SJSA1 (cell line): ENCODE data around the gene HAGH. TPM values are rescaled to one million over a fixed set of nuclear protein-coding genes. Genes with fewer than 3 reads are reported as not detected.

Source experiments
- DNase-seq, 2 experiments: peaks; one replicate each; pipeline ENCODE4 v3.0.0-alpha.2; 2015 to 2020; ENCODE audit warnings: low spot score in 2 of 2, low read depth in 1 of 2
- H3K27ac ChIP-seq: fragments of 250-450 bp; sonication (Bioruptor Pico); 2 replicates; pipeline ENCODE4 v1.5.1; 2020; ENCODE audit warnings: mild to moderate bottlenecking, moderate library complexity
- H3K27me3 ChIP-seq: fragments of 250-450 bp; sonication (Bioruptor Pico); replicated peaks from 2 replicates; pipeline ENCODE4 v1.5.1; 2020; ENCODE audit warnings: mild to moderate bottlenecking, moderate library complexity
- H3K36me3 ChIP-seq: fragments of 250-450 bp; sonication (Bioruptor Pico); 2 replicates; pipeline ENCODE4 v1.5.1; 2020; ENCODE audit warnings: mild to moderate bottlenecking
- H3K4me1 ChIP-seq: fragments of 250-450 bp; sonication (Bioruptor Pico); replicated peaks from 2 replicates; pipeline ENCODE4 v1.6.1; 2021; ENCODE audit warnings: mild to moderate bottlenecking
- H3K4me3 ChIP-seq: fragments of 250-450 bp; sonication (Bioruptor Pico); 2 replicates; pipeline ENCODE4 v1.5.1; 2020; ENCODE audit warnings: mild to moderate bottlenecking
- H3K9me3 ChIP-seq: fragments of 250-450 bp; sonication (Bioruptor Pico); replicated peaks from 2 replicates; pipeline ENCODE4 v1.5.1; 2020; ENCODE audit warnings: mild to moderate bottlenecking
- total RNA-seq: library from RNA; depleted of rRNA; stranded (reverse); fragments of >200 nt; shearing (Covaris generic); gene quantifications from 2 replicates; pipeline ENCODE4 v1.2.3, GENCODE V29; 2014; rRNA removed

HAGH gene
- total RNA-seq, 1 experiment from 2014 or later, result 65.3 TPM

- no peaks in the 10 kb centered on the region for H3K9me3 ChIP-seq
Measured at GRCh38 chr16:1757714-1758461, 68.7 kb downstream of the HAGH start.

More at GRCh38 chr16:1757714-1758461, 68.7 kb downstream of the HAGH start:
- Histone ChIP-seq H3K4me1 (no peaks in the 10 kb centered on the region), H3K4me3 (no peak overlapping the region), H3K36me3 (peaks cover 80% of the 10 kb centered on the region), H3K27me3 (no peaks in the 10 kb centered on the region), H3K27ac (no peak overlapping the region)
- no peak for DNase-seq

Other genes with a start within 250 kb of the HAGH start
- gene IFT140, start 214.8 kb downstream of the HAGH start, total RNA-seq, result 5.4 and 5.9 TPM in 2 replicates
- 9.0 and 10.3 TPM in 2 replicates for gene CRAMP1, start 214.5 kb downstream of the HAGH start, total RNA-seq
- gene JPT2, start 148.5 kb downstream of the HAGH start, total RNA-seq, result 180 and 352 TPM in 2 replicates
- 26.5 and 43.2 TPM in 2 replicates for gene MAPK8IP3, start 120.6 kb downstream of the HAGH start, total RNA-seq
- gene NME3, start 55.3 kb downstream of the HAGH start, total RNA-seq, result 19.9 and 27.1 TPM in 2 replicates
- 6.9 and 7.7 TPM in 2 replicates for gene EME2, start 54.0 kb downstream of the HAGH start, total RNA-seq
- gene MRPS34, start 53.7 kb downstream of the HAGH start, total RNA-seq, result 132 and 178 TPM in 2 replicates
- gene SPSB3, start 44.3 kb downstream of the HAGH start, total RNA-seq, result 19.9 and 21.1 TPM in 2 replicates
- gene NUBP2, start 43.9 kb downstream of the HAGH start, total RNA-seq, result 117 and 127 TPM in 2 replicates
- not detected in 2 replicates for gene IGFALS, start 33.1 kb downstream of the HAGH start, total RNA-seq
- gene FAHD1, start 381 bp upstream of the HAGH start, total RNA-seq, result 38.8 and 90.3 TPM in 2 replicates
- not detected in 2 replicates for gene MEIOB, start 45.3 kb upstream of the HAGH start, total RNA-seq
- not detected in 2 replicates for gene HS3ST6, start 91.6 kb upstream of the HAGH start, total RNA-seq
- gene MSRB1, start 116.4 kb upstream of the HAGH start, total RNA-seq, result 13.9 and 21.3 TPM in 2 replicates
- gene RPL3L, start 127.9 kb upstream of the HAGH start, total RNA-seq, result not detected in 2 replicates
- 273 and 292 TPM in 2 replicates for gene NDUFB10, start 132.7 kb upstream of the HAGH start, total RNA-seq
- gene RPS2, start 138.0 kb upstream of the HAGH start, total RNA-seq, result 2,199 and 2,611 TPM in 2 replicates
- not detected in 2 replicates for gene RNF151, start 140.0 kb upstream of the HAGH start, total RNA-seq
- 68.0 and 156 TPM in 2 replicates for gene TBL3, start 145.2 kb upstream of the HAGH start, total RNA-seq
- gene NOXO1, start 154.6 kb upstream of the HAGH start, total RNA-seq, result 0.16 TPM in 1 of 2 replicates, not detected in the other
- 26.9 and 31.8 TPM in 2 replicates for gene GFER, start 157.4 kb upstream of the HAGH start, total RNA-seq
- 1.8 and 7.3 TPM in 2 replicates for gene SYNGR3, start 163.1 kb upstream of the HAGH start, total RNA-seq
- 13.5 and 20.4 TPM in 2 replicates for gene ZNF598, start 183.0 kb upstream of the HAGH start, total RNA-seq
- not detected in 2 replicates for gene NPW, start 193.0 kb upstream of the HAGH start, total RNA-seq
- 50.2 and 57.3 TPM in 2 replicates for gene NHERF2, start 200.1 kb upstream of the HAGH start, total RNA-seq
- 33.9 and 59.3 TPM in 2 replicates for gene NTHL1, start 221.0 kb upstream of the HAGH start, total RNA-seq
- 36.9 and 51.9 TPM in 2 replicates for gene TSC2, start 221.2 kb upstream of the HAGH start, total RNA-seq